NOMO-1 treated with DMSO at 0.1 percent for 48 hours (cell line): ENCODE data around the gene FLT3LG.

Experiments
- DNase-seq: peaks from one replicate; lab custom pipeline; 2025; ENCODE audit not compliant: unreplicated experiment; lab: John Stamatoyannopoulos, UW

The FLT3LG gene

DNA sequence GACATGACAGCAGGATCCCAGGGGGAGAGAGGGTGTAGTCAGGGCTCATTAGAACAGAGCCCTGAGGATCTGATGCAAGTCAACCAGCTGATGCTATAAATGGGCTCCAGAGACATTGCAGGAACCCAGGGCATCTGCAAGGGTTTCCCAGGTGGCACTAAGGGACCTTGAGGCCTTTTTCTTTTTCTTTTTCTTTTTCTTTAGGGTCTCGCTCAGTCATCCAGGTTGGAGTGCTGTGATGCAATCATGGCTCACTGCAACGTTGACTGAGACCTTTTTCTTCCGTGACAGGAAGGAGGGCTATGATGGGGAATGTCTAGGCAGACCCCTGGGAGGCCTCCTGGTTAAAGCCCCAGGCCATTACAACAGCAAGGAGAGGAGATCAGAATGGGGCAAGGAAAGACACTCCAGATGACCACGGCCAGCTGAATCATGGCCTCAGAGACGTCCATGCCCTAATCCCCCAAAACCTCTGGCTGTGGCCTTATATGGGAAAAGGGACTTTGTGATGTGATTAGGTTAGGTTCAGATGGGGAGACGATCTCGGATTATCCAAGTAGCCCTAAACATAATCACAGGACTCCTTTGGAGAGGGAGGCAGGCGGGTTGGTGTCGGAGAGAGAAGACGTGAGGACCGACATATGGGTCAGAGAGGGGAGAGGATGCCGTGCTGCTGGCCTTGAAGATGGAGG, 33.9 kb downstream of the FLT3LG start:
- DNase-seq, result no peak

GRCh38 chr19:49512970-49513745, 39.1 kb downstream of the FLT3LG start:
- peak; percentile 59 for DNase-seq

DNA sequence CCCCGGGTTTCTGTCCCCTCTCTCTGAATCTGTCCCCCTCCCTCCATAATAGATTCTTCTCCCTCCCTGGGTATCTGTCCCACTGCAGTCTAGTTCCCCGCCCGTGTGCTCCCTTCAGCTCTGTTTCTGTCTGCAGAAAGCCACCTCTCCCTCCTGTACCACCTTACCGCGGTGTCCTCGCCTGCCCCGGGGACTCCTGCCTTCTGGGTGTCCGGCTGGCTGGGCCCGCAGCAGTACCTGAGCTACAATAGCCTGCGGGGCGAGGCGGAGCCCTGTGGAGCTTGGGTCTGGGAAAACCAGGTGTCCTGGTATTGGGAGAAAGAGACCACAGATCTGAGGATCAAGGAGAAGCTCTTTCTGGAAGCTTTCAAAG, 39.7 kb downstream of the FLT3LG start:
- DNase-seq, result no peak

GRCh38 chr19:49514151-49514550, 40.1 kb downstream of the FLT3LG start:
- DNase-seq, result no peak

GRCh38 chr19:49515767-49516166, 41.8 kb downstream of the FLT3LG start:
- DNase-seq, result peak; percentile 97

GRCh38 chr19:49518033-49518432, 44.0 kb downstream of the FLT3LG start:
- DNase-seq, result no peak

DNA sequence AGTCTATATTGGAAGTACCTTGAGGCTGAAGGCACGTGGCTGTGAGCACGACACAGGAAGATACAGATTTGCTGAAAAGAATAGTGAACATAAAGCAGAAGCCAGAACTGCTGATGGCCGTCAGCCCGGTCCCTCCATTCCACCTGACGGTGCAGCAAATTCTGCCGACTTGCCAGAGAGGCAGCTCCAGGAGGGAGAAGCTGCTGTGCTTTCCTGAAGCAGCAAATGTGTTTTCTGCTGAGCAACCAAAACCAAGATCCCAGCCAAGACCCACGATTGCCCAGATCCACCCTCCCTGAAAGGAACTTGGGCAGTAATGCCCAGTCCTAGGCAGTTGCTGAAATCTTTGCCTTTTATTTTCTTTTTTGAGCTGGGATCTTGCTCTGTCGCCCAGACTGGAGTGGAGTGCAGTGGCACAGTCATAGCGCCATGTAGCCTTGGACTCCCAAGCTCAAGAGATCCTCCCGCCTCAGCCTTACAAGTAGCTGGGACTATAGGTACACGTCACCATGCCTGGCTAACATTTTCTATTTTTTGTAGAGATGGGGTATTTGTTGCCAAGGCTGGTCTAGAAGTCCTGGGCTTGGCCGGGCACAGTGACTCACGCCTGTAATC, 46.8 kb downstream of the FLT3LG start:
- no peak for DNase-seq

GRCh38 chr19:49524812-49525455, 50.9 kb downstream of the FLT3LG start:
- no peak for DNase-seq

DNA sequence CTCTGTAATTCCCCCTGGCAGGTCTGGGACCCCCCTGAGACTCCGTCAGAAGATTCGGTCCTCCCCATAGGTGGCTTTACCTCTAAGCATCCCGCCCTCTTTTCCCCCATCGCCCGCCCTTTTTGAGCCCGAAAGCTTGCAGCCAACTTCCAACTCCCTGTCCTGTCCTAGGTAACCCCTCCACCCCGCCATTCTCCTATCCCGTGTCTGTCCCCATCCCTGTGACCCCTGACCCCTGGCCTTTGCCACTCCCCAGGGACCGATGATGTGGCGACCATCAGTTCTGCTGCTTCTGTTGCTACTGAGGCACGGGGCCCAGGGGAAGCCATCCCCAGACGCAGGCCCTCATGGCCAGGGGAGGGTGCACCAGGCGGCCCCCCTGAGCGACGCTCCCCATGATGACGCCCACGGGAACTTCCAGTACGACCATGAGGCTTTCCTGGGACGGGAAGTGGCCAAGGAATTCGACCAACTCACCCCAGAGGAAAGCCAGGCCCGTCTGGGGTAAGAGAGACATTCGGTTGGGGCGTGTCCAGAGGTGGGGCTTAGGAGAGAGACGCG, 54.3 kb downstream of the FLT3LG start:
- DNase-seq, result no peak

GRCh38 chr19:49530708-49531107, 56.7 kb downstream of the FLT3LG start:
- no peak for DNase-seq

DNA sequence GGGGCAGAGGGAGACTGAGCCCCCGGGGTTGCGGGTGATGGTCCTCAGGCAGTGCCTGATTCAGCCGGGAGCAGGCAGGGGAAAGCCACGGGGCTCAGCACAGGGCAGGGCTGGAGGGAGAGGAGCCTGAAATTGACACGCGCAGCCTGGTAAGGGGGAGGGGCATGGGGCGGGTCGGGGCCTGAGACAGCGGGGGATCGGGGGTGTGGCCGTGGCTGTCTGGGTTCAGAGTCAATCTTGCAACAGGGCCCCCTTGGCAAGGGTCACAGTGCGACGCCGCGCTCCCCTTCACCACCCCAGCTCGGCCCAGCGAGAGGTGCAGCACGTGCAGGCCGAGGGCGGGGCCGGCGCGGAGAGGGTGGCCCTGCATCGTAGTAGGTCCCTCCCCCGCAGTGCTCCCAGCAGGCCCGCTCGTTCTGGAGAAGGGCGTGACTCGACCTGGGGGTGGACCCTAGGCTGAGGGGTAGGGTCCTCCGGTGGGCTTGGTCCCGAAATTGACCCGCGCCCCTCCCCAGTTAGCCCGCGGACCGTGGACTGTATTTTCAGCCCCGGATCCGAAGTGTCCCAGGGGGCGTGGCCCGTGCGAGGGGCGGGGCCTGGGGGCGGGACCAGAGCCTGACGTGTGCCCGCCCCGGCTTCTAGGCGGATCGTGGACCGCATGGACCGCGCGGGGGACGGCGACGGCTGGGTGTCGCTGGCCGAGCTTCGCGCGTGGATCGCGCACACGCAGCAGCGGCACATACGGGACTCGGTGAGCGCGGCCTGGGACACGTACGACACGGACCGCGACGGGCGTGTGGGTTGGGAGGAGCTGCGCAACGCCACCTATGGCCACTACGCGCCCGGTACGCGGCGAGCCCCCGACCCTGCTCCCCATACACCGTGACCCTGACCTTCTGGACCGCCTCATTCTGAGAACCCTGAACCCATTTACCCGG, 59.8 kb downstream of the FLT3LG start:
- peak; percentile 61 for DNase-seq

GRCh38 chr19:49534632-49535385, 60.8 kb downstream of the FLT3LG start:
- DNase-seq, result no peak
